ENCODE results near the gene TMEM109.

Gene TMEM109

GRCh38 chr11:60918939-60919265 is 4.9 kb downstream of the TMEM109 start:
- Histone ChIP-seq H3K4me3 (ENCODE audit: low read depth in 1 of 2, low read length in 2 of 2) (no peak overlapping the region), H3K9me3 (ENCODE audit: control insufficient read depth in 1 of 2, low read length in 2 of 2) (no peaks in the 10 kb centered on the region), H3K27ac (ENCODE audit: low read depth, low read length) (no peak overlapping the region), H3K9ac (ENCODE audit: low read depth in 1 of 2, low read length in 2 of 2) (no peak overlapping the region), H3K36me3 (ENCODE audit: control insufficient read depth in 1 of 2, insufficient read depth in 2 of 2, low read length in 2 of 2) (peaks cover 10 to 35% of the 10 kb centered on the region in 2 donors), H3K4me1 (ENCODE audit: control insufficient read depth in 1 of 2, insufficient read depth in 2 of 2, low read length in 2 of 2) (peaks cover 16 to 31% of the 10 kb centered on the region in 2 donors), H3K27me3 (ENCODE audit: control insufficient read depth in 1 of 2, insufficient read depth in 2 of 2, low read length in 2 of 2) (peaks cover 0 to 2% of the 10 kb centered on the region in 2 donors)

GRCh38 chr11:60919320-60919719 is 5.4 kb downstream of the TMEM109 start:
- Histone ChIP-seq H3K4me3 (ENCODE audit: low read depth in 1 of 2, low read length in 2 of 2) (no peak overlapping the region), H3K27ac (ENCODE audit: low read depth, low read length) (no peak overlapping the region), H3K9me3 (ENCODE audit: control insufficient read depth in 1 of 2, low read length in 2 of 2) (no peaks in the 10 kb centered on the region), H3K36me3 (ENCODE audit: control insufficient read depth in 1 of 2, insufficient read depth in 2 of 2, low read length in 2 of 2) (peaks cover 10 to 35% of the 10 kb centered on the region in 2 donors), H3K4me1 (ENCODE audit: control insufficient read depth in 1 of 2, insufficient read depth in 2 of 2, low read length in 2 of 2) (peaks cover 19 to 31% of the 10 kb centered on the region in 2 donors), H3K9ac (ENCODE audit: low read depth in 1 of 2, low read length in 2 of 2) (no peak overlapping the region), H3K27me3 (ENCODE audit: control insufficient read depth in 1 of 2, insufficient read depth in 2 of 2, low read length in 2 of 2) (peaks cover 0 to 4% of the 10 kb centered on the region in 2 donors)

- Histone ChIP-seq H3K4me3 (ENCODE audit: low read depth in 1 of 2, low read length in 2 of 2) (no peak overlapping the region), H3K9ac (ENCODE audit: low read depth in 1 of 2, low read length in 2 of 2) (no peak overlapping the region), H3K27ac (ENCODE audit: low read depth, low read length) (no peak overlapping the region), H3K9me3 (ENCODE audit: control insufficient read depth in 1 of 2, low read length in 2 of 2) (no peaks in the 10 kb centered on the region), H3K36me3 (ENCODE audit: control insufficient read depth in 1 of 2, insufficient read depth in 2 of 2, low read length in 2 of 2) (peaks cover 10 to 35% of the 10 kb centered on the region in 2 donors), H3K4me1 (ENCODE audit: control insufficient read depth in 1 of 2, insufficient read depth in 2 of 2, low read length in 2 of 2) (peaks cover 23 to 30% of the 10 kb centered on the region in 2 donors), H3K27me3 (ENCODE audit: control insufficient read depth in 1 of 2, insufficient read depth in 2 of 2, low read length in 2 of 2) (peaks cover 3 to 9% of the 10 kb centered on the region in 2 donors)
These were observed 6.0 kb downstream of the TMEM109 start for GRCh38 chr11:60919956-60920355.

GRCh38 chr11:60921259-60921658 is 7.3 kb downstream of the TMEM109 start:
- Histone ChIP-seq H3K9ac (ENCODE audit: low read depth in 1 of 2, low read length in 2 of 2) (no peak overlapping the region), H3K4me3 (ENCODE audit: low read depth in 1 of 2, low read length in 2 of 2) (no peak overlapping the region), H3K36me3 (ENCODE audit: control insufficient read depth in 1 of 2, insufficient read depth in 2 of 2, low read length in 2 of 2) (peaks cover 10 to 35% of the 10 kb centered on the region in 2 donors), H3K4me1 (ENCODE audit: control insufficient read depth in 1 of 2, insufficient read depth in 2 of 2, low read length in 2 of 2) (peaks cover 21 to 23% of the 10 kb centered on the region in 2 donors), H3K27me3 (ENCODE audit: control insufficient read depth in 1 of 2, insufficient read depth in 2 of 2, low read length in 2 of 2) (peaks cover 11 to 22% of the 10 kb centered on the region in 2 donors), H3K27ac (ENCODE audit: low read depth, low read length) (no peak overlapping the region), H3K9me3 (ENCODE audit: control insufficient read depth in 1 of 2, low read length in 2 of 2) (no peaks in the 10 kb centered on the region)

DNA sequence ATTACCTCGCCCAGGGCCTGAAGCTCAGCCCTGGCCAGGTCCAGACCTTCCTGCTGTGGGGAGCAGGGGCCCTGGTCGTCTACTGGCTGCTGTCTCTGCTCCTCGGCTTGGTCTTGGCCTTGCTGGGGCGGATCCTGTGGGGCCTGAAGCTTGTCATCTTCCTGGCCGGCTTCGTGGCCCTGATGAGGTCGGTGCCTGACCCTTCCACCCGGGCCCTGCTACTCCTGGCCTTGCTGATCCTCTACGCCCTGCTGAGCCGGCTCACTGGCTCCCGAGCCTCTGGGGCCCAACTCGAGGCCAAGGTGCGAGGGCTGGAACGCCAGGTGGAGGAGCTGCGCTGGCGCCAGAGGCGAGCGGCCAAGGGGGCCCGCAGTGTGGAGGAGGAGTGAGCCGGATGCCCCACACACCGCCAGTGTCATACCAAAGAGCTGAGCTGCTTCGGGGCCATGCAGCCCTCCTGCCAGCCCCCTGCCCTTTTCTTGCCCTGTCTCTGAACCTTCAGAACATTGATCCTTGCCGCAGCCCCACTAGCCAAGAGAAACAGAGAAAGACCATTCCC is 7.9 kb downstream of the TMEM109 start:
- Histone ChIP-seq H3K36me3 (ENCODE audit: control insufficient read depth in 1 of 2, insufficient read depth in 2 of 2, low read length in 2 of 2) (peaks cover 10 to 35% of the 10 kb centered on the region in 2 donors), H3K27me3 (ENCODE audit: control insufficient read depth in 1 of 2, insufficient read depth in 2 of 2, low read length in 2 of 2) (peaks cover 11 to 27% of the 10 kb centered on the region in 2 donors), H3K27ac (ENCODE audit: low read depth, low read length) (no peak overlapping the region), H3K9me3 (ENCODE audit: control insufficient read depth in 1 of 2, low read length in 2 of 2) (no peaks in the 10 kb centered on the region), H3K9ac (ENCODE audit: low read depth in 1 of 2, low read length in 2 of 2) (no peak overlapping the region), H3K4me3 (ENCODE audit: low read depth in 1 of 2, low read length in 2 of 2) (no peak overlapping the region), H3K4me1 (ENCODE audit: control insufficient read depth in 1 of 2, insufficient read depth in 2 of 2, low read length in 2 of 2) (peaks cover 15 to 17% of the 10 kb centered on the region in 2 donors)

GRCh38 chr11:60922906-60923305 is 8.9 kb downstream of the TMEM109 start:
- no peak overlapping the region for H3K9ac ChIP-seq (ENCODE audit: low read depth in 1 of 2, low read length in 2 of 2)
- peaks cover 10 to 35% of the 10 kb centered on the region in 2 donors for H3K36me3 ChIP-seq (ENCODE audit: control insufficient read depth in 1 of 2, insufficient read depth in 2 of 2, low read length in 2 of 2)
- no peaks in the 10 kb centered on the region for H3K9me3 ChIP-seq (ENCODE audit: control insufficient read depth in 1 of 2, low read length in 2 of 2)
- H3K4me3 ChIP-seq (ENCODE audit: low read depth in 1 of 2, low read length in 2 of 2): no peak overlapping the region
- peaks cover 14 to 15% of the 10 kb centered on the region in 2 donors for H3K4me1 ChIP-seq (ENCODE audit: control insufficient read depth in 1 of 2, insufficient read depth in 2 of 2, low read length in 2 of 2)
- no peak overlapping the region for H3K27ac ChIP-seq (ENCODE audit: low read depth, low read length)
- H3K27me3 ChIP-seq (ENCODE audit: control insufficient read depth in 1 of 2, insufficient read depth in 2 of 2, low read length in 2 of 2): peaks cover 11 to 27% of the 10 kb centered on the region in 2 donors

DNA sequence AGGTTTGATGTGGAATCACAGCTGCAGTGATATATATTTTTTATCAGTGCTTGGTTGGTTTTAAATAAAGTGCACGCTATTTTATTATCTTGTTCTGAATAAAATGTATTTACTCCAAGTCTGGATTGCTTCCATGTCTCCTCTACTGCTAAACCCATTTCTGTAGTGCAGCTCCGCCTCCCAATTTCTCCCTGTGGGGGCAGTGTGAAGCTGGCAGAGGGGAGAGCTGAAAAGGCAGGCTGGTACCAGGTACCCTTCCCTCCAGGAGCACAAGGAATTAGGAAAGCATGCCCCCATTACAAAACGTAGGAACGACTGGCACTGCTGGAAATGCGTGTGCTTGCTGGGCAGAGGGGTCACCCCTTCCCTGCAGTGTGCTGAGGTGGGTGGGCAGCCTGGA is 9.4 kb downstream of the TMEM109 start:
- H3K27ac ChIP-seq (ENCODE audit: low read depth, low read length): no peak overlapping the region
- peaks cover 10 to 35% of the 10 kb centered on the region in 2 donors for H3K36me3 ChIP-seq (ENCODE audit: control insufficient read depth in 1 of 2, insufficient read depth in 2 of 2, low read length in 2 of 2)
- peaks cover 14 to 15% of the 10 kb centered on the region in 2 donors for H3K4me1 ChIP-seq (ENCODE audit: control insufficient read depth in 1 of 2, insufficient read depth in 2 of 2, low read length in 2 of 2)
- no peak overlapping the region for H3K4me3 ChIP-seq (ENCODE audit: low read depth in 1 of 2, low read length in 2 of 2)
- no peak overlapping the region for H3K9ac ChIP-seq (ENCODE audit: low read depth in 1 of 2, low read length in 2 of 2)
- H3K27me3 ChIP-seq (ENCODE audit: control insufficient read depth in 1 of 2, insufficient read depth in 2 of 2, low read length in 2 of 2): peaks cover 11 to 27% of the 10 kb centered on the region in 2 donors
- H3K9me3 ChIP-seq (ENCODE audit: control insufficient read depth in 1 of 2, low read length in 2 of 2): no peaks in the 10 kb centered on the region

GRCh38 chr11:60923800-60924109 is 9.8 kb downstream of the TMEM109 start:
- H3K4me3 ChIP-seq (ENCODE audit: low read depth in 1 of 2, low read length in 2 of 2): peak overlapping the region; percentile 47 to 60
- H3K36me3 ChIP-seq (ENCODE audit: control insufficient read depth in 1 of 2, insufficient read depth in 2 of 2, low read length in 2 of 2): peaks cover 10 to 35% of the 10 kb centered on the region in 2 donors
- no peak overlapping the region for H3K9ac ChIP-seq (ENCODE audit: low read depth in 1 of 2, low read length in 2 of 2)
- no peaks in the 10 kb centered on the region for H3K9me3 ChIP-seq (ENCODE audit: control insufficient read depth in 1 of 2, low read length in 2 of 2)
- H3K27me3 ChIP-seq (ENCODE audit: control insufficient read depth in 1 of 2, insufficient read depth in 2 of 2, low read length in 2 of 2): peaks cover 11 to 27% of the 10 kb centered on the region in 2 donors
- H3K27ac ChIP-seq (ENCODE audit: low read depth, low read length): no peak overlapping the region
- peaks cover 14 to 15% of the 10 kb centered on the region in 2 donors for H3K4me1 ChIP-seq (ENCODE audit: control insufficient read depth in 1 of 2, insufficient read depth in 2 of 2, low read length in 2 of 2)

DNA sequence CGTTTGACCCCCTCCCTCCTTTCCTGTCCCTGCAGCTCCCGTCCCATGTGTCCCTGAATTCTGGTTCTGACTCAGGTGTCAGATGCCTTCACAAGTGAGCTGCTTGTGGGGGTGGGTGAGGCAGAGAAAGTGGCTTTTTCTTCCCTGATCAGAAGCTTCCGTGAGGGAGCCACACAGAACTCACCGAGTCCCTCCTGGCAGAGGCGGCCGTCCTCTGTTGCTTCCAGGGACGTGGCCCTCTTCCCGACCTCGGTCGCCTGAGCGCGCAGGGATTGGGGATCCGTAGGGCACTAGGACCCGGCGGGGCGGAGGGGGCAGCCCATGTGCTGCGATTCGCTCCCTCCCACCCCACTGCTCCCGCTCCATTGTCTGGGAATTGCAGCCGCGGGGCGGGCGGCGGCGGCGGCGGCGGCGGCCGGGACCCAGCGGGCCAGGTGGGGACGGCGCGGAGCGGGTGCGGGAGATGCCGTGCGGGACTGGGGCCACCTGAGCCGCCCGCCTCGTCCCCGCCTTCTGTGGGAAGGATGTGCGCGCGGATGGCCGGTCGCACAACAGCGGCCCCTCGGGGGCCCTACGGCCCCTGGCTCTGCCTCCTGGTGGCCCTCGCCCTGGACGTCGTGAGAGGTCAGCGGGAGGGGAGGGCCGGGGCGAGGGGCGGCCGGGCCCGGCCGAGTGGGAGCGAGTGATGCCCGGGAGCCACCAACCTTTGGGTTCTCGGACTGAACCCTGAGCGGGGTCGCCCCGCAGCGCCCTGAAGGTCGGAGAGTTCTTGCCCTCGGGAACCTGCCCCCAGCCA is 10.3 kb downstream of the TMEM109 start, which contains the start of gene TMEM132A:
Gene TMEM132A (plus strand): TSS at position 351 of the 796 bp plus-strand sequence. CDS start 174 bp downstream, at position 525.
- H3K9ac ChIP-seq (ENCODE audit: low read depth in 1 of 2, low read length in 2 of 2): peak within 1 kb of the TSS in 1 of 2 donors; percentile 33

More for the DNA sequence above, 10.3 kb downstream of the TMEM109 start, which contains the start of gene TMEM132A:
- Histone ChIP-seq H3K4me1 (ENCODE audit: control insufficient read depth in 1 of 2, insufficient read depth in 2 of 2, low read length in 2 of 2) (peaks cover 14 to 15% of the 10 kb centered on the region in 2 donors), H3K36me3 (ENCODE audit: control insufficient read depth in 1 of 2, insufficient read depth in 2 of 2, low read length in 2 of 2) (peaks cover 10 to 35% of the 10 kb centered on the region in 2 donors), H3K27me3 (ENCODE audit: control insufficient read depth in 1 of 2, insufficient read depth in 2 of 2, low read length in 2 of 2) (peaks cover 11 to 27% of the 10 kb centered on the region in 2 donors), H3K27ac (ENCODE audit: low read depth, low read length) (no peak within 1 kb of the TSS), H3K4me3 (ENCODE audit: low read depth in 1 of 2, low read length in 2 of 2) (peak within 1 kb of the TSS; percentile 50 to 60), H3K9me3 (ENCODE audit: control insufficient read depth in 1 of 2, low read length in 2 of 2) (no peaks in the 10 kb centered on the region)
